Fibroblast of skin of right quadriceps (primary cell): ENCODE results near the gene TMEM59.
"Not testable (repeated sequence)": the region's sequence is repeated elsewhere in the genome, so short reads cannot be mapped to it uniquely, and the experiment has no call there.

Experiments used
- DNase-seq: peaks from one replicate; pipeline ENCODE4 v3.0.0-alpha.2; 2013

The TMEM59 gene

DNA sequence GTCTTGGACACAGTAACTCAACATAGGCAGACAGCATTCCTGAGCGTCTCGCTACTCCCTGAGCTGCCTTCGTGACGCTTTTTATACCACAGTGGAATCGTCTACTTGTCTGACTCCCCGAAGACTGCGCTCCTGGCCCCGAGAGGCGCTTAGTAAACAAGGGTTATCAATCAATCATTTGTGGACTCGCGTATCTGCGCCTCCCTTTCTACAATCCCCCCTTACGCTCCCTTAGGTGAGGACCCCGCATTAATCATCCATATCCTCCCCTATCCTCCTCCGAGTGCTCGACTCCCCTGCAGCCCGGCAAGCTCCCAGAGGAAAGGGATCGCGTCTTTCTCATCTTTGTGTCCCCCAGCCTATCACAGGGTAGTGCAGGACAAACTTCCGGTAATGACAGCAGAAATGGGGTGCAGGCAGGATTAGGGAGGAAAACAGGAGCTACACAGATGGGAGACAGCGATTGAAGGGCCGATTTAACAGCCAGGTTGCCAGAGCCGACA is 522 bp downstream of the TMEM59 start:
- peak; percentile 57 for DNase-seq

DNA sequence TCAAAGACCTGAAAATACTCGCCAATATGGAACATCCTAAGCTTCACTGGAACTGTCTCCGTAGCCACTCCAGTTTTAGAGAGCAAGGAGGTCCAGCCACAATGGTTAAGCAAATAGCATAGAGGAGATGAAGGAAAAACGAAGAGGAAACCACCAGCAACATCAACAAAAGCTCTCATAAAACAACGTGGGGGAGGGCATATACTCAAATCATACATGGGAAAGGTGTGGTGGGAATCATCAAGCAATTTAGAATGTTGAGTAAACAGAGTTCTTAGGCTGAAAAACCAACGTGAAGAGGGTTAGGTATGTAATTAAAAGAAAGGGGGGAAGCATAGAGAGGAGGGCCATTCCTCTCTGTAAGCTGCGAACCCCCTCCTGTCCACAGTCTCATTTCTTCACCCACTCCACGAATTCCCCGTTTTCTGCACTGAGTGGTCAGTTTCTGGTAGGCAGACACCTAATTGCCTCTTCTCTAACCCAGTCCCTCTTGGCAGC is 1.0 kb downstream of the TMEM59 start:
- DNase-seq, result no peak

DNA sequence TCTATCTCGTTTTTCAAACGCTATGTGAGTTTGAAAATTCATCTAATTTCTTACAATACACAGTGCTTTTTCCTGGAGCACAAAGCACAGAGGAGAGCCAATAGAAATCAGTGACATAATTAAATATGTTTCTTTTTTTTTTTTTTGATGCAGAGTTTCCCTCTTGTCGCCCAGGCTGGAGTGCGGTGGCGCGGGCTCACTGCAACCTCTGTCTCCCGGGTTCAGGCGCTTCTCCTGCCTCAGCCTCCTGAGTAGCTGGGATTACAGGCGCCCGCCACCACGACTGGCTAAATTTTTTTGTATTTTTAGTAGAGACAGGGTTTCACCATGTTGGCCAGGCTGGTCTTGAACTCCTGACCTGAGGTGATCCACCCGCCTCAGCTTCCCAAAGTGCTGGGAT is 2.6 kb downstream of the TMEM59 start:
- not testable (repeated sequence) for DNase-seq

DNA sequence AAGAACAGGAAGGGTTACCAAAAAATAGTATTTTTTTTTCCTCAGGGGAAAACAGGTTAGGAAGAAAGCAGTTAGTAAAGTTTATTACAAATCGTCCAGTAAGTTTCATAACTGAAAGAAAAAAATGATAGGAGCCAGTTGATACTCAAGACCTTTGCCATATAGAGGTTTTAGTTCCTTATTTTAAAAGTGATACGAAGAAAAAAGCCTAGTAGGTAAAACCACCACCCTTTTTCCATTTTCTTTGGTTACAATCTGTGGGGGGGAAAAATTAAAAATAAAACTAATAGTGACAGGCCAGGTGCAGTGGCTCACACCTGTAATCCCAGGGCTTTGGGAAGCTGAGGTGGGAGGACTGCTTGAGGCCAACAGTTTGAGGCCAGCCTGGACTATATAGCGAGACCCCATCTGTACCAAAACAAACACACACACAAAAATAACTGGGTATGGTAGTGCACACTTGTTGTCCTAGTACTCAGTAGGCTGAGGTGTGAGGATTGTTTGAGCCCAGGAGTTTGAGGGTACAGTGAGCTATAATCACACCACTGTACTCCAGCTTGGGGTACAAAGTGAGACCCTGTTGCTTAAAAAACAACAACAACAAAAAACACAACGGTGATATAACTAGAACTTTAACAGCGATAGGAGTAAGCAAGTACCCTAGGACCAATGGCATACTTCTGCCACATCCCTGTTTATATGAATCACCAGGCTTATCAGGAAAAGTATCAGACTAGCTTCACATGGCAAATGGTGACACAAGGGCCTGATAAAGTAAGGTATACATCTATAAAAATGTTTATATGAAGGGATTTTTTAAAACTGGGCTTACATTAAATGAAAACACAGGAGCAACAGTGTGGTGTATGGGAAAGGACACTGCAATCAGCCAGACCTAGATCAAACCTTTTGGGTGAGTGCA is 5.4 kb downstream of the TMEM59 start:
- no peak for DNase-seq

DNA sequence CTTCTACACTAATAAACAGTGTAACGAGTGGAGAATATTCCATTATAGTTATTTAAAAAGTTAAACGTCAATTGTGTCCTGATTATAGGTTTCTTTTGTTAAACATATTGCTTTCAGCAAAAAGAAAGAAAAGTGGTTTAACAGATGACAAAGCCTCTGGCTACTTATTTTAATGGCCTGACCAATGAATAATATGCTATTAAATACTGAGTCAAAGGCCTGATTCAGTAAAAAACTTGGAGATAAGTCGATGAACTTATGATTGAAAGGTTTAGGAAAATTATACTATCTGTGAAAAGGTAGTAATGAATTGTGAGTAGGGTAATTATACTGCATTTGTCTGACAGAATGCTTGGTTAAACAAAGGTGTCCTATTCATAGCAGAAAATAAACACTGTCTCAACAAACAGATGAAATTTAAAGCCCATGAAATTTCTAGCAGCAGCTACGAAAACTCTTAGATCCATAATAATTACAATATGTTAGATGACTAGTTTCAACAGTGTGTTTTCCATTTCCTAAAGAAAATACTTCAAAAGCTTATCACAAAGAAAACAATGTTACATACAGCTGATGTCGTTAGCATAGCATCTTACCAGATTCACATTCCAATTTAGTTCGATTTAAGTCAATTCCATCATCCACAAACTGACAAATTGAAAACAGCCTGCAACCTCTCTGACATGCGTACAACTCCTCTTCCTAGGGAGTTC is 6.2 kb downstream of the TMEM59 start:
- DNase-seq, result peak; percentile 32

DNA sequence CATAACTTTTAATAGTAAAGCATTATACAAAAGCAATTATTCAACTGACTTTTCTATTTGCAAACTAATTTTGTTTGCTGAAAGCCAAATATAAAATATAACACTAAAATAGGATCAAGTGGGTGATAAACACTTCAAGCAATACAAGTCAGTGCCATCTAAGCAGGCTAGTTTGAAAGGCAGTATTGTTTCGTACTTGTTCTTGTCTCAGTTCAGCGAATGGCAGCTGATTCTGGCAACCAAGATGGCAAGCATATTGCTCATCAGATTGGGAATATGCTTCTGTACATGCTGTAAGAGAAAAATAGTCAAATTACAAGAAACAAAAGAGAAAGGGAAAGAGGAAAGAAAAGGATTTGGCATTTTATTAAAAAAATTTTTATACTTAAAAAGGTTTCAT is 7.5 kb downstream of the TMEM59 start:
- DNase-seq, result no peak

DNA sequence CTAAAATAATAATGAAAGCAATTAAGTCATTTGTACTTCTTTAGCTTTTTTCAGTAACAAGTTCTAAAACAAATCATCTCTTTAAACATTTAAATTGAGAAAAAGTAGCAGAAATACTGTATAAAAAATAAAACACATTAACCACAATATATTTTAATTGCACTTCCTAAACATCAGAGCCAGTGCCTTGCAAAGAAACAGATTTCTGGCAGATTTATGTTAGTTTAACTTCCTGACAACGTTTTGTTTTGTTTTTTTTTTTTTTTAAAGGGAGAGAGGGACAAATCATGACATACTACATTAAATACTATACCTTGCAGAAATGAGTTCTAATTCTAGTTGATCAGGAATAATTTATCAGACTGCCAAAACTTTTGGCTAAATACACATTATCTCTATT is 11.2 kb downstream of the TMEM59 start:
- no peak for DNase-seq

DNA sequence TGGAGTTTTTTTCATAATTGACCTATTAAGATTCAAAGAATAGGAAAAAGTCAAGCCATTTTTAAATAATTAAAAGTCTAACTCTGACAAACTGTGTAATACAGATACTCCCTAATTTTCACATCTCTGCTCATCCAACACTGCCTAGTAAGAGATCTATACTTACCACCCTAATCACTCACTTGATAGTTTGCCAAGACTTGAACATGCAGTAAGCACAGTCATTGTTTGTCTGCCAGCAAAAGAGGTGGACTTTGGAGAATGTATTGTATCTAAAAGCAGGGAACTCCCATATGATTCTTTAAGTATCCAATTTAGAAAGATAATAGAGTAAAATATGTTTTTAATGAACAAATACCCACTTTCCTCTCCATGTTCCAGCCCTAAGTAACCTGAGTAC is 15.5 kb downstream of the TMEM59 start:
- DNase-seq, result peak; percentile 23

DNA sequence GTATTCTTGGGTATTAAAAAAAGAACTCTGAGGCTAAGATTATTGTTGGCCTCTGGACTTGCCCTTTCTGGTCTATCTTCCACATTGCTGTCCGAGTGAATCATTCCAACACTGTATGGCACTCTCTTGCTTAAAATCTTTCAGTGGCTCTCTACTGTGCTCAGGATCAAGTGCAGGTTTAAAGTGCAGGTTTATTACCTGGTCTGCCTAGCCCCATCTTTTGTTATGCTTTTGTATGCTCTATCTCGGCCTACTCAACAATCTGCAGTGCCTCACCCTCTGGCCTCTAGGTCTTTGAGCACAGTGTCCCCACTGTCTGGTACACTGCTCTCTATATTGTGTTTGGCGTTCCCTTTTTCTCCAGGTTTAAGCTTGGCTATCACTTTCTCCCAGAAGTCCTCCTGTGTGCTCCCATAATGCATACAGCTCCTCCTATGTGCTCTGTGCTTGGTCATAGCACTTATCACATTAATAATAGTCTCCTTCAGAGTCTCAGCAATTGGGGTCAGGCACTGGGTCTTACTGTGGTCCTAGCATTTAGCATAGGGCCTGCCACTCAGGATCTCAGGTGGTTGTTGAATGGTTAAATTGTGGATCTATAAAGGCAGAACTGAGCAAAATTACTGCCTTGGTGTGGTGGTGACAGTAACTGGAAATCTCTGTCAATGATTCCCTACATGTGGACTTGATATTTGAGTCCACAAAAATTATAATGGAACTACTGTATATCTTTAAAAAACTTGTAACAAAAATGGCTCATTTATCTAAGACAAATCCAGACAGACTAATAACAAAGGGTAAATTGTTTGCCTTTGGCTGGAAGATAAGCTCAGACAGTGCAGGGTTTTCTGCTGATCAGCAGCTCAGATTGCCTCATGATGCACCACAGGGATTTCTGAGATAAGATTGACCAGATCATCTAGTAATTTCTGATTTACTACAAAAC is 24.4 kb downstream of the TMEM59 start:
- no peak for DNase-seq

DNA sequence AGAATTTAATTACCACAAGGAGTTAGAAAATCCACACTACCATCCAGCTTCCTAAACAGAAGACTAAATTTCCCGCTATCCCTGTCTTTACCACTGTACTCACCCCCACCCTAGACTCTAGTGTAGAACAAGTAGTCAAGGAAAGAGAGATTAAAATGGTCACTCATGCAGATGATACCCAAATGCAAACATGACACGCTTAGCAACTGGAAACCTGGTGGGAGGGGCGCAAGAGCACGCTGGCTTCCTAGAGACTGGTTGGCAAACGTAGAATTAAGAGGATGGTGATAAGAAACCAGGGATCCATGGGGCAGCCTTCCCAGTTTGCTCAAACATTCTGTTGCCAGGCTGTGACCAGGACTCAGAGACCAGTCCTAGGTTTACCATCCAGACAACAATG is 25.2 kb downstream of the TMEM59 start:
- no peak for DNase-seq

DNA sequence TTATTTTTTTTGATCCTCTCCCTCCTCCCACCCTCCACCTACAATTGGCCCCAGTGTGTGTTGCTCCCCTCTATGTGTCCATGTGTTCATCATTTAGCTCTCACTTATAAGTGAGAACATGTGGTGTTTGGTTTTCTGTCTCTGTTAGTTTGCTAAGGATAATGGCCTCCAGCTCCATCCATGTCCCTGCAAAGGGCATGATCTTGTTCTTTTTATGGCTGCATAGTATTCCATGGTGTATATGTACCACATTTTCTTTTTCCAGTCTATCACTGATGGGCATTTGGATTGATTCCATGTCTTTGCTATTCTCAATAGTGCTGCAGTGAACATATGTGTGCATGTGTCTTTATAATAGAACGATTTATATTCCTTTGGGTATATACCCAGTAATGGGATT is 28.2 kb downstream of the TMEM59 start:
- DNase-seq, result not testable (repeated sequence)

DNA sequence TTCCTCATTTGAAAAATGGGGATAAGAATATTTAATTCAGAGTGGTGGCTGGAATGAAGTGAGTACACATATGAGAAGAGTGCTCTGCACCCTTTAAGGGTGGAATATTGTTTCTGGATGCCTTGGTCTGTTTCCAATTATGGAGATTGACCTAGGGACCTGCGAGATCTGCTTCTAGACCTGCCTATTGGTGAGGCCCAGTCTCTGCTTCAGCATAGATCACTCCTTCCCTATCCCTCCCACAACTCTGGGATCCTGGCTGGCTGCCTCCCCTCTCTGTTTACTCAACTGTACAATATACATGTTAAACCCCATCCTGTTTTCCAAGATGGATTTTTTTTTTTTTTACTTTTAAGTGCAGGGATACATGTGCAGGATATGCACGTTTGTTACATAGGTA is 28.6 kb downstream of the TMEM59 start:
- DNase-seq, result no peak

DNA sequence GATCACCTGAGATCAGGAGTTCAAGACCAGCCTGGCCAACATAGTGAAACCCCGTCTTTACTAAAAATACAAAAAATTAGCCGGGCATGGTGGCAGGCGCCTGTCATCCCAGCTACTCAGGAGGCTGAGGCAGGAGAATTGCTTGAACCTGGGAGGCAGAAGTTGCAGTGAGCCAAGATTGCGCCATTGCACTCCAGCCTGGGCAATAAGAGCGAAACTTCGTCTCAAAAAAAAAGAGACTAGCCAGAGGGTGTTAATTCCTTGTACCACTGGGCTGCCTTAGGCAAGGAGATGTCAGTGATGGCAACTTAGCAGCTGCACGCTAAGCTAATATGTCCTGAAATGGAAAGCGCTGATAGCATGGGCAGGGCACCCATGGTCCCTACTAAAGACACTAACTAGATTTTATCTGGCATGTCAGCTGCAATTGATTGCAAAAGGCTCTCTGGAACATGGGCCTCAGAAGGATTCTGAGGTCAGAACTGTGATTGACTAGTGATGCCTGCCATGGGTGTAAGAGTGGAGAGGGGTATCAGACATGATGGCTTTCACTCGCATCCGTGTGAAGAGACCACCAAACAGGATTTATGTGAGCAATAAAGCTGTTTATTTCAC is 33.3 kb downstream of the TMEM59 start:
- DNase-seq, result not testable (repeated sequence)

DNA sequence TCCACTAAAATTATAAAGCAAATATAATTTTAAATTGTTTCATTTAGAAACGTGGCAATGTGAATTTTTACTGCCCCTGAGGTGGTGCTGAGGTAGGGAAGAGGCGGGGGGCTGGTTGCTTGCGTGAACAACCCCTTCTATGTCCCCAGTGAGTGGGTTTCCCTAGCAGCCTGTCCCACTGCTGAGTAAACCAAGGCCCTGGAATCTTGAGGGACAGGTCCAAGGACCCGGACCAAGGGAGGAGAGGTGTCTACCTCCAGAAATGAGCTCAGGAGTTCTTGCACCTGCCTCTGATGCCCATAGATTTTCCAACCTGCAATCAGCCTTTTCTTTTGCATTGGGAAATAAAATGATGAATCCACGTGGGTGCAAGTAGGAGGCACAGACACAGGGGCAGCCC is 34.4 kb downstream of the TMEM59 start:
- DNase-seq, result no peak

DNA sequence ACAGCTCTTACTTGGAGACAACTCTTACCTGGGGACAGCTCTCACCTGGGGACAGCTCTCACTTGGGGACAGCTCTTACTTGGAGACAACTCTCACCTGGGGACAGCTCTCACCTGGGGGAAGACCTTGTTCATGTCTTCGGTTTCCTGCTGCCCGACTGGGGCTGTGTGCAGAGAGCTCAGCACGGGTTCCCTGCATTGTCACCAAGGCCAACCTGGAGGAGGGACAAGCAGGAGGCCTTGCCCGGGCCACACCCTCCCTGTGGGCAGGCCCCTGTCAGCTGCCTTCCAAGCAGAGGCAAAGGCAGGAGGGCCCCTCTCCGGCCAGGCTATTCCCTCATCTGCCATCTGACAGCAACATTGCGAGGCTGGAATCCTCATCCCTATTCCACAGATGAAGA is 35.0 kb downstream of the TMEM59 start, which contains the start of gene LDLRAD1:
Gene LDLRAD1, minus strand, starts transcription at position 208 of the 400 bp plus-strand sequence. Its CDS starts 74 bp downstream, at position 134.
- DNase-seq, result no peak

DNA sequence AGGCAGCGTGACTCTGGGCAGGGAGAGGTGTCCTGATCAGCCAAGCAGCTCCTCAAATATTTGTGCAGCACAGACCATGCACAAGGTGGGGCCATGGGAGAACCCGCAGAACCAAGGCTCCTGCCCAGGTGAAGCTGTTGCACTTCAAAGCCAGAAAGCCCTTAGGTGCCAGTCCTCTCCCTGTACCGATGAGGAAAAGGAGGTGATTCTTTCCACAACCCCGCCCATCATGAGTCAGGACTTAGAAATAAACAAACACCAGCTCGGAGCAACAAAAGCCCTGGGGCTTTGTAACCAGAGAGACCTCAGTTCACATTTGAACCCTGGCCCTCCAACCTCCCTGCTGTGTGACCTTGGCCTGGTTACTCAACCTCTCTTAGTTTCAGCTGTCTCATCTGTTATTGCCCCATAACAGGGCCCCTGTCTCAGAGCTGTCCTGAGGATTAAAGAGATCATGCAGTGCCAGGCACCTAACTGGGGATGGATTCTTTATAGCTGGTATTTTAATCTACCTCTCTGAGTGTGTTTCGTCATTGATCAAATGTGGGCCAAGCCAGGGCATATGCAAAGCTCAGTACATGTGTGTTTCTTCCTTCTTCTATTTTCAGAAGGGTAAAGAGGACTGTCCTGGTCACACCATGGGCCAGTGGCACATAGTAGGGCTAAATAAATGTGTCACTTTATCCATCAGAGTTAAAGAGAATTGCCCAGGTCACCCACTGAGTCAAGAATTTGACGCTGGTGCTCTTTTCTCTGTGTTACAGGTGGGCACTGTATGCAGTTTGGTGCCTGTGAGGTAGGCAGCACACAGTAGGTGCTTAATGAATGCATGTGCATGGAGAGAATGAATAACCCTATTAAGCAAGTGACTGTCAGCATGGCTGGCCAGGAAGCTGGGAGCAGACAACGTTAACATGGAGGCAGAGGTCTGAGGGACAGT is 36.4 kb downstream of the TMEM59 start:
- DNase-seq, result no peak

DNA sequence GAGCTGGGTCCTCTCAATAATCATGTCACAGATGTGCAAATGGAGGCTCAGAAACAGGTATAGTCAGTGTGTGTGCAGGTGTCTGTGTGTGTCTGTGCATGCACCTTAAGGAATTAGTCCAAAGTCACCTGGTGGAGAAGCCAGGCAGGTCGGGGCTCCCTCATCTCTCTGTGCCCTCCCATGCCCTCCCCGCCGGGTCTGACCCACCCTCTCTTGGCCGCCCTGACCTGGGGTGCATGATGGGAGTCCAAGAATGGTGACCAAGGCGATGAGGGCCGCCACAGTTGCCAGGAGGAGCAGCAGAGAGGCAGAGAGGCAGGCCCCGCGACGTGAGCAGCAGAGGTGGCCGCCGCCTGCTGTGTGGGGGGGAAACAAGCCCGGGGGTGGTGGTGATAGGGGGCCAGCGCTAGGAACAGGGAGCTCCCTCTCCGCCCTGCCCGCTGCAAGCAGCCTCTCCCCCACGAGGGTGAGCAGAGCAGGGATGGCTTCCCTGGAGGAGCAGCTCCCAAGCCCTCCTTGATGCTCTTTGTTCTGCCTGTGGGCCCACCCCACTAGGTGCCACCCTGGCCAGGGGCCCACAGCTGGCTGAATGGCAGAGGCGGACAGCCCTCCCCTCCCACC is 38.9 kb downstream of the TMEM59 start:
- DNase-seq, result no peak

DNA sequence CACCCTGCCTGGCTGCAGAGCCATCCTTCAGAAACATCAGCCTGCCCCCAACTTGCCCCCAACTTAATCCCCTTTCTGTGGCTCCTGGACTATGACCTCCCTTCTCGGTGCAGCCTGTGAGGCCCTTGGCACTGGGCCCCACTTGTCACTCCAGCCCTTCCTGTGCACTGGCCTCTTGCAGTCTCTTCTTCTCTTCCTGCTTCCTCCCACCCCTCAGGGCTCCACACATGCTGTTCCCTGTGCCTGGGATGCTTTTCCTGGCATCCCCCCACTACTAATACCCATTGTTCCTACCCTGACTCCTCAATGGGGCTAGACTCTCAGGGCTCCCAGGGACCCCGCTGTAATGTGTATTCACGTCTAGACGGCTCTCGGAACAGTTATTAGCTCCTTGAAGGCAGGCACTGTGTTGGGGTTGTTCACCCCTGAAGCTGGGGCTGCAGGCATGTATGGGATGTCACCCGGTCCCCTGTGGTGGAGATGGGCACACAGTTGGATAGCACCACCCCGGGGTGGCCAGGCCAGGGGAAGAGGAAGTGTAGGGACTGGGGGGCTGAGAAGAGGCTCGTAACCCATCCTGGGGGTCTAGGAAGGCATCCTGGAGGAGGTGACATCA is 39.5 kb downstream of the TMEM59 start:
- no peak for DNase-seq

DNA sequence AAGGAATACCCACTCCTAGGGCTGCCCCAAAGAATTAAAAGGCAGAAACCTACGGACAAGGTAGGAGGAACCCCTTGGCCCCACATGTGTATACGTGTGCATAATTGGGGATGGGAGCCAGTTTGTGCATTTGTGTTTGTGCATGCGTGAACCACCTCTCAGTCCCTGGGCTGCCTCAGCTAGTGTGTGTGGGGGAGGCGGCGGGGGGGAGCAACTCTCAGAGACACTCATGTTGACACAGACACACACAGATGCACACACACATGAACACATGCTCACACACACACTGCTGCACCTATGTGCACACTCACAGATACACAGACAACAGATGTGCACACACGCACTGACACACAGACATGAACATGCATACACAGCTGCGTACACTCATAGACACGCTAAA is 40.1 kb downstream of the TMEM59 start:
- DNase-seq, result no peak

DNA sequence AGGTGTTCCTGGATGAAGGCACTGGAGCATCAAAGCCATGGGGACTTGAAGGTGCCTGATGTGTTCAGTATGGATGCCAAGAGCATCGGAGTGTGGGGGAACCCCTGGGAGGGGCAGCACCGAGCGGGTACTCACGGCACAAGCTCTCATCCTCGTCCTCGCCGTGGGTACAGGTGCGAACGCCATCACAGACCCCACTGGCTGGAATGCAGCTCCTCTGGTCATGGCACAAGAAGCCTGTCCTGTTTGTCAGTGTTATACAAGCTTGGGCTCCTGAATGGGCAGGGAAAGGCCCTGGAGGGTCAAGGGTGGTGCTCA is 41.0 kb downstream of the TMEM59 start:
- DNase-seq, result no peak
